Measurements from ENCODE around the gene RAB9B. TPM values are rescaled to one million over a fixed set of nuclear protein-coding genes. Genes with fewer than 3 reads are reported as not detected.

The RAB9B gene
- total RNA-seq, 1 experiment from 2014 or later, result 0.05 TPM

DNA sequence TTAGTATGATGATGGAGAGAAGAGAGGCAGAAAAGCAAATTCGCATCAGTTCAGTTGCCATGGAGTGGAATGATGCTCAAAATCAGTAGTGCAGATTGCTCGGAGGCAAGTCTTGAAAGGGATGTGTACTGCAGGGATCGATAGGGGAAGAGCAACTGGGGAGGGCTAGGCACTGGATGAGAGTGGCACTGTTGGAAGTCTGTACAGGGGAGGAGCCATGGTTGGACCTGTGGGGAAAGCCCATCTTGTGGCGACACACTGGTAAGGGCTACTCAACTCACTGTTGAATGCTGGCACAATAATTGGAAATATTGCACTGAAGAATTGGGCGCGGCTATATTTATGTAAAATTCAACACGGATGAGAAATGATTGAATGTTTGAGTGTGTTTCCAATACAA is 1.2 kb downstream of the RAB9B start:
- Histone ChIP-seq H3K36me3 (ENCODE audit: control insufficient read depth in 1 of 2, insufficient read depth in 2 of 2, low read length in 2 of 2) (no peaks in the 10 kb centered on the region), H2AFZ (ENCODE audit: low read depth, low read length, poor library complexity, severe bottlenecking) (no peak overlapping the region), H3K4me3 (replicated peaks in 1 of 2; ENCODE audit: low read depth in 1 of 2, low read length in 2 of 2) (no peak overlapping the region), H3K4me2 (ENCODE audit: low read length) (no peak overlapping the region), H3K9me3 (ENCODE audit: control insufficient read depth in 1 of 2, insufficient read depth in 1 of 2, low read depth in 1 of 2, low read length in 2 of 2) (no peaks in the 10 kb centered on the region), H3K9me2 (ENCODE audit: insufficient read depth) (no peaks in the 10 kb centered on the region), H4K20me1 (ENCODE audit: insufficient read depth) (no peaks in the 10 kb centered on the region), H3K27ac (ENCODE audit: low read depth, low read length) (no peak overlapping the region), H3K79me2 (ENCODE audit: insufficient read depth, low read length) (no peaks in the 10 kb centered on the region), H3K4me1 (ENCODE audit: control insufficient read depth in 1 of 2, insufficient read depth in 2 of 2, low read length in 2 of 2) (no peaks in the 10 kb centered on the region), H3K9ac (ENCODE audit: low read length) (no peak overlapping the region), H3K27me3 (ENCODE audit: insufficient read depth, low read length) (0 out of 2 replicates have a peak, but pooled peaks cover 10% of the 10 kb centered on the region)
- BruUV-seq (replicated peaks), result no TSS peak
- intact Hi-C loops (cut with micrococcal nuclease), result no loop called here
- TF ChIP-seq CBX3 (IDR thresholded peaks at IDR 0.05; ENCODE audit: low read depth) (no peak), POLR2A (IDR thresholded peaks at IDR 0.05; ENCODE audit: borderline replicate concordance, extremely low read depth, insufficient read depth, insufficient read length) (no peak), YY1 (IDR thresholded peaks at IDR 0.05; ENCODE audit: extremely low read depth, insufficient replicate concordance, low read depth, low read length) (no peak), EZH2 (IDR thresholded peaks at IDR 0.05) (no peak), EGR1 (IDR thresholded peaks at IDR 0.05; ENCODE audit: low read depth) (no peak), ELF1 (IDR thresholded peaks at IDR 0.05; ENCODE audit: borderline replicate concordance, low read depth) (no peak), ATF3 (IDR thresholded peaks at IDR 0.05) (no peak)
- TF ChIP-seq, protein P1, sequence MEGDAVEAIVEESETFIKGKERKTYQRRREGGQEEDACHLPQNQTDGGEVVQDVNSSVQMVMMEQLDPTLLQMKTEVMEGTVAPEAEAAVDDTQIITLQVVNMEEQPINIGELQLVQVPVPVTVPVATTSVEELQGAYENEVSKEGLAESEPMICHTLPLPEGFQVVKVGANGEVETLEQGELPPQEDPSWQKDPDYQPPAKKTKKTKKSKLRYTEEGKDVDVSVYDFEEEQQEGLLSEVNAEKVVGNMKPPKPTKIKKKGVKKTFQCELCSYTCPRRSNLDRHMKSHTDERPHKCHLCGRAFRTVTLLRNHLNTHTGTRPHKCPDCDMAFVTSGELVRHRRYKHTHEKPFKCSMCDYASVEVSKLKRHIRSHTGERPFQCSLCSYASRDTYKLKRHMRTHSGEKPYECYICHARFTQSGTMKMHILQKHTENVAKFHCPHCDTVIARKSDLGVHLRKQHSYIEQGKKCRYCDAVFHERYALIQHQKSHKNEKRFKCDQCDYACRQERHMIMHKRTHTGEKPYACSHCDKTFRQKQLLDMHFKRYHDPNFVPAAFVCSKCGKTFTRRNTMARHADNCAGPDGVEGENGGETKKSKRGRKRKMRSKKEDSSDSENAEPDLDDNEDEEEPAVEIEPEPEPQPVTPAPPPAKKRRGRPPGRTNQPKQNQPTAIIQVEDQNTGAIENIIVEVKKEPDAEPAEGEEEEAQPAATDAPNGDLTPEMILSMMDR (IDR thresholded peaks at IDR 0.05 in 2 of 3, conservative IDR thresholded peaks at IDR 0.05 in 1 of 3; ENCODE audit: borderline replicate concordance in 1 of 3, insufficient read depth in 1 of 3, low read depth in 2 of 3, low read length in 2 of 3), result no peak
- no peak for DNase-seq (ENCODE audit: low read depth, low spot score)
- RAD21 ChIA-PET (ENCODE audit: low non-redundant PET in 1 of 2, low total read pairs in 2 of 2, uncharacterized antibody in 2 of 2, unreplicated experiment in 2 of 2), result no interaction called here
- CTCF ChIA-PET, result interaction anchor here (1.5 kb wide), 1 partner anchor 14 kb away, joined by 4 read pairs; no protein-coding TSS in a partner anchor
- no peak for ATAC-seq
- POLR2A ChIA-PET, result no interaction called here

GRCh38 chrX:103828529-103828928 is 3.5 kb downstream of the RAB9B start:
- Histone ChIP-seq H3K4me3 (replicated peaks in 1 of 2; ENCODE audit: low read depth in 1 of 2, low read length in 2 of 2) (no peak overlapping the region), H4K20me1 (ENCODE audit: insufficient read depth) (no peaks in the 10 kb centered on the region), H3K4me1 (ENCODE audit: control insufficient read depth in 1 of 2, insufficient read depth in 2 of 2, low read length in 2 of 2) (no peaks in the 10 kb centered on the region), H2AFZ (ENCODE audit: low read depth, low read length, poor library complexity, severe bottlenecking) (no peak overlapping the region), H3K79me2 (ENCODE audit: insufficient read depth, low read length) (no peaks in the 10 kb centered on the region), H3K36me3 (ENCODE audit: control insufficient read depth in 1 of 2, insufficient read depth in 2 of 2, low read length in 2 of 2) (no peaks in the 10 kb centered on the region), H3K9me3 (ENCODE audit: control insufficient read depth in 1 of 2, insufficient read depth in 1 of 2, low read depth in 1 of 2, low read length in 2 of 2) (no peaks in the 10 kb centered on the region), H3K27me3 (ENCODE audit: insufficient read depth, low read length) (0 out of 2 replicates have a peak, but pooled peaks cover 10% of the 10 kb centered on the region), H3K4me2 (ENCODE audit: low read length) (no peak overlapping the region), H3K9ac (ENCODE audit: low read length) (no peak overlapping the region), H3K9me2 (ENCODE audit: insufficient read depth) (no peaks in the 10 kb centered on the region), H3K27ac (ENCODE audit: low read depth, low read length) (no peak overlapping the region)
- ChIA-PET CTCF (no interaction called here), RAD21 (ENCODE audit: low non-redundant PET in 1 of 2, low total read pairs in 2 of 2, uncharacterized antibody in 2 of 2, unreplicated experiment in 2 of 2) (no interaction called here), POLR2A (no interaction called here)
- intact Hi-C loops (cut with micrococcal nuclease), result no loop called here
- TF ChIP-seq EZH2phosphoT487 (IDR thresholded peaks at IDR 0.05; ENCODE audit: borderline replicate concordance) (no peak), REST (IDR thresholded peaks at IDR 0.05; ENCODE audit: low read depth) (no peak), TCF7L2 (IDR thresholded peaks at IDR 0.05; ENCODE audit: borderline replicate concordance, extremely low read depth, insufficient read depth, insufficient read length) (no peak), POLR2A (IDR thresholded peaks at IDR 0.05; ENCODE audit: borderline replicate concordance, extremely low read depth, insufficient read depth, insufficient read length) (no peak), ATF3 (IDR thresholded peaks at IDR 0.05) (no peak), RAD21 (IDR thresholded peaks at IDR 0.05; ENCODE audit: low read depth) (no peak)
- no TSS peak for BruUV-seq (replicated peaks)
- ATAC-seq, result no peak
- DNase-seq (ENCODE audit: low read depth, low spot score), result no peak

Measured in HCT116 (cell line).